Fibroblast of skin of scalp (primary cell): ENCODE results near the gene ZMAT1. TPM values are rescaled to one million over a fixed set of nuclear protein-coding genes. Genes with fewer than 3 reads are reported as not detected.
A peak's percentile ranks its signal among the peaks of the same experiment; 100 is the strongest.
"Not testable (repeated sequence)": the region's sequence is repeated elsewhere in the genome, so short reads cannot be mapped to it uniquely, and the experiment has no call there.

Source experiments
- DNase-seq: peaks from one replicate; pipeline ENCODE4 v3.0.0-alpha.2; 2013
- polyA plus RNA-seq, 2 experiments: library from polyadenylated mRNA; unstranded; fragments of 120-200 nt; gene quantifications; one replicate each; pipeline ENCODE4 v1.2.1, GENCODE V29; 2013; ENCODE audit not compliant: insufficient read length in 2 of 2

The ZMAT1 gene
- polyA plus RNA-seq (2013, experiment 1 of 2; ENCODE audit: insufficient read length) = 0.60 TPM
- polyA plus RNA-seq (2013, experiment 2 of 2; ENCODE audit: insufficient read length) = 0.94 TPM

DNA sequence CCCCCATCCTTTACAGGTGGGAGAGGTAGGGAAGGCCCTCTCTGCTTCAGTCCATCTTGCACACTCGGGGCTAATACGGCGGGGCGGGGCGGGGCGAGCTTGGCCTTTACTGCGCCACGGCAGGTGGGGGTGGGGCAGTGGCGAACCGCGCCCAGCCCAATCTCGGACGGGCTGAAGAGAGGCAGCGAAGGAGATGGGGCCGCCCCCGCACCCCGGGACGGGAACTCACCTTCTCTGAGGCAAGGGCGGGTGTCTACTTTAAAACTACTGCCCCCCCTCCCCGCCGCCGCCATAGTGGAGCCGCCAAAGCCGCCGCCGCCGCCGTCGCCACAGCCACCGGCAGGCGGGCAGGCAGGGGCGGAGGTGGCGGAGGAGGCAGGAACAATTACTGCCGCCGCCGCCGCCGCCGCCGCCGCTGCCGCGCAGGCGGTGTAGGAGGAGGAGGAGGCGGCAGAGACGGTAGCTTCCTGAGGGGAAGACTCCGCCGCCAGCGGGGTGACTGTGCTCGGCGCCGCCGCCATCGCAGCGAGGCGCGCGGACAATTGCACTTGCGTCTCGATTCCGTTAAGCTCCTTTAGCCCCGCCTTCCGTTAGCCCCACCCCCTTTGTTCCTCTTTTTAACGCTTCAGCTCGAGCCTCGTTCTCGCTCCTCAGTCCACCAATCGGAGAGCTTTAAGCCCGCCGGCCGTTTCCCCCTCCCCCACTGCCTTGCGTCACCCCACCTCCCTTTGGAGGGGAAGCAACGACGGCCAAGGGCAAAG lies at the start of gene ZMAT1:
TSS of gene ZMAT1 (minus strand) at position 540 of the 761 bp plus-strand sequence. CDS start at position 521, 19 bp downstream.
- DNase-seq = peak; percentile 84

DNA sequence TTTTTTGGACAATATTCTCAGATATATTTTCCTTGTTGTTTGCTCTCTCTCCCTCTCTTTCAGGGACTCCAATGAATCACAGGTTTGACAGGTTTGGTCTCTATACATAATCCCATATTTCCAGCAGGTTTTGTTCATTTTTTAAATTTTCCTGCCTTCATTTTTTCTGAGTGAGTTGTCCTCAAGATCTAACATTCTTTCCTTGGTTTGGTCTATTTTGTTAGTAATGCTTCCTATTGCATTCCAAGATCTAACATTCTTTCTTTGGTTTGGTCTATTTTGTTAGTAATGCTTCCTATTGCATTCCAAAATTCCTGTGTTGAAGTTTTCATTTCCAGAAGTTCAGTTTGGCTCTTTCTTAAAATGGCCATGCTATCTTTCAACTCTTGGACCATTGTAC lies 45.3 kb upstream of the ZMAT1 start:
- DNase-seq = peak; percentile 54

DNA sequence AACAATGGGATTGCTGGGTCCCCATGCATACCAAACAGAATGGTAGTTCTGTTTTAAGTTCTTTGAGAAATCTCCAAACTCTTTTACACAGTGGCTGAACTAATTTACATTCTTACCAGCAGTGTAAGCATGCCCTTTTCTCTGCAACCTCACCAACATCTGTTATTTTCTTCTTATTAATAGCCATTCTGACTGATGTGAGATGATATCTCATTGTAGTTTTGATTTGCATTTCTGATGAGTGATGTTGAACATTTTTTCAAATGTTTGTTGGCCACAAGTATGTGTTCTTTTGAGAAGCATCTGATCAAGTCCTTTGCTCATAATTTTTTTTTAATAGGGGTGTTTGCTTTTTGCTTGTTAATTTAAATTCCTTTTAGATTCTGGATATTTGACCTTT lies 41.2 kb upstream of the ZMAT1 start:
- peak; percentile 43 for DNase-seq

DNA sequence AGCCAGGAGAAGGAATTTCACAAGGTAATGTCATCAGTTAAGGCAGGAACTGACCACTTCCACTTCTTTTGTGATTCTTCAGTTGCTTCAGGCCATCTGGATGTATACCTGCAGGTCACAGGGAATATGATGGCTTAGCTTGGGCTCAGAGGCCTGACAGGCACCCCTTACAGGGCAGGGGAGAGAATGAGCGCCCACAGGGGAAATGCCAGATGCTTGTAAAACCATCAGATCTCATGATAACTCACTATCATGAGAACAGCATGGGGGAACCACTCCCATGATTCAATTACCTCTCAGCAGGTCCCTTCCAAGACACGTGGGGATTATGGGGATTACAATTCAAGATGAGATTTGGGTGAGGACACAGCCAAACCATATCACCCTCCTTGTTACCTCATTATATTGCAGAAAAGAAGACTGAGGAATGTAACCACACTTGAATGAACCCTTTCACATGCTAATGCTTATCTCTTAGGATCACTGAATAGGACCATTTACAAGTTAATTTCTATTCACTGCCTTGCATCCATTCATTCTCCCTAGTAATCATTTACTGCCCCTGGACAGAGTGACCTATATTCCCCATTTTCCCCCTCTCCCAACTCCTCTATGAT lies 33.2 kb upstream of the ZMAT1 start:
- DNase-seq = not testable (repeated sequence)

DNA sequence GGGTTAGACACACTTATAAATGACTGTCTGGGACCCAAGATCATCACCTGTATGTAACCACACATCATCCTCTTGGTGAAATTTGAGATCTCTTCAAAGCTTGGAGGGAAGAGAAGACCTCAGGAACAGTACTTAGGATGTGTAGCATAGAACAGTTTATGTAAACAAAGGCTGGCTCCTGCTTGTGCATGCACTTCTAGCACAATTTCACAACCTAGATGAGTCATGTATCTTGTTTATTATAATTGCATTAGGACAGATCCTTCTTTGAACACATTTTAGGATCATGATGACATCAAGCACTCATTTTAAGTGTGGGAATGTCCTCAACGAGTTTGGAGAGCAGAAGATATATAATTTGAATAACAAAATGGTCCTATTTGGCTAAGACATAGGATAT lies 26.3 kb upstream of the ZMAT1 start:
- DNase-seq = peak; percentile 1

DNA sequence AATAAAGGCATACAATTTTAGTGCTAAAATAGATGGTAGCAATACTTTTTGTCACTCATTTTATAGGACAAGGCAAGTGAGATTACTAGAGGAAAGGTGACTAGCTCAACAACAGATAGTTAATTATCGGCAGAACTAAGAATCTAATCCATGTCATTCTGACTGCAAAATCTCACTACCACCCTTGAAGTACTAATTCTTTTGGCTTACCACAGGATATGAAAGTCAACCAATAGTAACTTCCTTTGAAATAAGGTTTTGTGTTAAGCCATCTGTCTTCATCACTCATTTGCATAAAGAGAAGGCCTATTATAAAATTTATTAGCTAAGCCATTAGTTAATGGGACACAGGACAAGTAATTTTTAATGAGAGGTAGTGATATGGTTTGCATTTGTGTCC lies 25.3 kb upstream of the ZMAT1 start:
- DNase-seq = no peak

DNA sequence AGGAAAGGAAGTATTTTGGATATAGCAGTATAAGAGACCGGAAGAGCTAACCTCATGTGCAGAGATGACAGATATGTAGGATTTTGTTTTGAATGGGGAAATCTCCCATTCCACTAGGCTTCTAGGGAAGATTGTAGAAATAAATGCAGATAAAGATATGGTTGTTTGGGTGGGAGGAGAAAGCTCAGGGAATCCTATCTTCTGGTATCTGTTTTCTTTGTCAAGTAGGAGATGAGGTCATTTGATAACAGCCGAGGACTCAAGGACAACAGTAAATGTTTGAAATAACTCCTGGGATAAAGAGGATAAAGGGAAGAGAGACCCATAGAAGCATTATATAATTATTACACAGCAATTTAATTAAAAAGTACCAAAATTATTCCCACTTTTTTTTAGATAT lies 24.7 kb upstream of the ZMAT1 start:
- DNase-seq = no peak

DNA sequence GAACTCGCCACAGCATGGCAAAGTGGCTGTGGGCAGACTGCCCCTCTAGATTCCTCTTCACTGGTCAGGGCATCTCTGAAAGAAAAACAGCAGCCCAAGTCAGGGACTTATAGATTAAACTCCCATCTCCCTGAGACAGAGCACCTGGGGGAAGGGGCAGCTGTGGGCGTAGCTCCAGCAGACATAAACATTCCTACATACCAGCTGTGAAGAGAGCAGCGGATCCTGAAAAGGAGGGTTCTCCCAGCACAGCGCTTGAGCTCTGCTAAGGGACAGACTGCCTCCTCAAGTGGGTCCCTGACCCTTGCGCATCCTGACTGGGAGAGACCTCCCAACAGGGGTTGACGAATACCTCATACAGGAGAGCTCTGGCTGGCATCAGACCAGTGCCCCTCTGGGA lies 18.8 kb upstream of the ZMAT1 start:
- DNase-seq = no peak

DNA sequence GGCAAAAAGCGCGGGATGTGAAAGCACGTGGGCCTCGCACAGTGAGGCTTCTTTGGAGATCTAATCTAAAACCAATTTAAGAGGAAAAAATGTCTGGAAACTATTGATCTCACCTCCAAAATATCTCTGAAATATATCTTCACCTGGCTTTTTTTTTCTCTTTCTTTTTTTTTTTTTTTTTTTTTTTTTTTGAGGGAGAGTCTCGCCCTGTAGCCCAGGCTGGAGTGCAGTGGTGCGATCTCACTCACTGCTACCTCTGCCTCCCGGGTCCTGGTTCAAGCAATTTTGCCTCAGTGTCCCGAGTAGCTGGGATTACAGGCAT lies 383 bp upstream of the ZMAT1 start:
- DNase-seq = no peak

DNA sequence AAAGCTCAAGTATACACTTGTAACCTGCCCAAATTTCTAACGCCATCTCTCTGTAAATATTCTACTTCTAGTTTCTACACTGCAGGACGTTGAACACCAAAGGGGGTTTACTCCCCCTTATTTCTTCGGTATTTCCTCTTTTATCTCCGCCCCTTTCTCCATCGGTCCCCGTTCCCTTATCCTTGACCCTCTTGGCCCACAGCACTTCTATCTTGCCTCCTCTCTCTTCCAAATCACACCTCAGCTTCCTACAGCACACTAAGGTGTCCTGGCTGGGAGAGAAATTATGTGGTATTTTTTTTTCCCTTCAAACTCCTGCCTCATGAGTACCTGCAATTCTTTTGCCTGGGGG lies 715 bp downstream of the ZMAT1 start:
- DNase-seq = no peak

DNA sequence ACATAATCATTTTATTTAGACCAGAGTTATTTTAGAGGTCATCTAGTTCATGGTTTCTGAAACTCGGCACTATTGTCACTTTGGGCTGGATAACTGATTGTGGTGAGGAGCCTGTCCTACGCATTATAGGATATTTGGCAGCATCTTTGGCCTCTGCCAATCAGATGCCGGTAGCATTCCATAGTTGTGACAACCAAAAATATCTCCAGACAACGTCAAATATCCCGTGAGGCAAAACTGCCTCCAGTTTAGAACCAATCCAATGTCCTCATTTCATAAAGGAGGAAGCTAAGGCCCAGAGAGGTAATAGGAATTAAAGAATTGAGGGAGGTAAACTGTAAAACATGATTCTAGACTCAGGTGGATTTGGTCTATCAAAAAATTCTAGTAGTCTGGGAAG lies 6.1 kb downstream of the ZMAT1 start:
- DNase-seq = no peak

DNA sequence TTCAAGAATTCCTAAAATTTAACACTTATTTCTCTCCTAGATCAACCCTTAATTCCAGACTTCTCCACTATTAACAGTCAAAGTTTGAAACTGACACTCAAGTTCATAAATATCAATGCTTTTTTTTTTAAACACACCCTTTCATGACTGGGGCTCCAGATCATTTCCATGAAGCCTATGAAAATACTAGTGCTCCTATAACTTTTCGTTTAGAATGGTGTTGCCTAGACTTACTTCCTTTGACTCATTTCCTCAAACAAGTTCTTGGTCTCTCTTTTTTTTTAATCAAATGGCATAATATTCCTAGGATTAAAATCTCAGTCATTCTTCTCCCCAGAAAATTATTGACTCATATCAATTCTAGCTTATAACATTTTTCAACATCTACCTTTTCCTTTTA lies 13.1 kb downstream of the ZMAT1 start:
- no peak for DNase-seq

DNA sequence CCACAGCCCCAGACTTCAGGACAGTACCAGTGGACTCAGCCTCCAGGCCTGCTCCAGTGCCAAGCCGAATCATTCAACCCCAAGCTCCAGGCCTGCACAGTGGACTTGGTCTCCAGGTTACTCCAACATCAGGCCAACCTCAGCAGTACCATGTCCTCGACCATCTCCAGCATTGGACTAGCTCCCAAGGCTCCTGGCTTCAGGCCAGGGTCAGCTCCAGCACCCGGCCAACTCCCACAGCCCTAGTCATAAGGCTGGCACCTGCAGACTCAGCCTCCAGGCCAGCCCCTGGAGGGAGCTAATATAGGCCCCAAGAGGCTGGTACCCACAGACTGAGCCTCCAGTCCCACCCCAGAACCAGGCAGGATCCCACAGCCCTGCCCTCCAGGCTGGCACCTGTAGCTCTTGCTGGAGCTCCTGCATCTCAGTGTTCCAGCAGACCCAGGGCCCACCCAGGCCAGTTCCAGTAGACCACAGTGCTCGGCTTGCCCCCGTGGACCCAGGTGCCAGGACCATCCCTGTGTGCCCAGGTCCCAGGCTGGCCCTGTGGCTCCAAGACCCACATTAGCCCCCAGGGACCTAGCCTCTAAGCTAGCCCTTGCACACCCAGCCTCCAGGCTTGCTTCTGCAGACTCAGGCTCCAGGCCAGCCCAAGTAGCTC lies 25.6 kb downstream of the ZMAT1 start:
- no peak for DNase-seq

DNA sequence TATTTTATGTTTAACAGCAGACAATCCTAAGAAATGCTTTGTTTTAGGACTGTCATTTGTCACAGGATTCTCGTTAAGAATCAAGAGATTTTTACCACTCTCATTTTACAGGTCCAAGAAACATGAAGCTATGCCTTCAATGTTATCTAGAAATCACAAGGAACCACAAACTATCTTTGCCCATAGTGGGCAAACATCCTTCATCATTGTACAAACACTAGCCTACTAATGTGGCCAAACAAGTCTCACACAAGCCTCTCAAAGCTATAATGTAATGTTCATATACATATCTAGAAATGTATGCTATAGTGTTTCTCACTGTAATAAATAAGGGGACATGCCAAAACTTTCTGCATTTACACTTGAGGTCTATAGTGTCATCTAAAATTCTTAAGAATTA lies 26.8 kb downstream of the ZMAT1 start:
- no peak for DNase-seq
